HG03064 (cell line): ENCODE results near the gene EMX2.
"Not testable (repeated sequence)": the region's sequence is repeated elsewhere in the genome, so short reads cannot be mapped to it uniquely, and the experiment has no call there.

Source experiments
- ATAC-seq: cut with Tn5 transposase; IDR thresholded peaks from one replicate; pipeline ENCODE4 v1.9.1; 2021; ENCODE audit warnings: low read depth; ENCODE audit not compliant: unreplicated experiment

EMX2 gene

DNA sequence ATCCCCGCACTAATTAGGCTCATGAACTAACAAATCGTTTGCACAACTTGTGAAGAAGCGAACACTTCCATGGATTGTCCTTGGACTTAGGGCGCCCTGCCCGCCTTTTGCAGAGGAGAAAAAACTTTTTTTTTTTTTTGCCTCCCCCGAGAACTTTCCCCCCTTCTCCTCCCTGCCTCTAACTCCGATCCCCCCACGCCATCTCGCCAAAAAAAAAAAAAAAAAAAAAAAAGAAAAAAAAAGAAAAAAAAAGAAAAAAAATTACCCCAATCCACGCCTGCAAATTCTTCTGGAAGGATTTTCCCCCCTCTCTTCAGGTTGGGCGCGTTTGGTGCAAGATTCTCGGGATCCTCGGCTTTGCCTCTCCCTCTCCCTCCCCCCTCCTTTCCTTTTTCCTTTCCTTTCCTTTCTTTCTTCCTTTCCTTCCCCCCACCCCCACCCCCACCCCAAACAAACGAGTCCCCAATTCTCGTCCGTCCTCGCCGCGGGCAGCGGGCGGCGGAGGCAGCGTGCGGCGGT is at the start of gene EMX2:
Gene EMX2, plus strand, starts transcription at position 41 of the 519 bp plus-strand sequence. CDS start 522 bp downstream, outside the sequence.
- ATAC-seq = no peak

DNA sequence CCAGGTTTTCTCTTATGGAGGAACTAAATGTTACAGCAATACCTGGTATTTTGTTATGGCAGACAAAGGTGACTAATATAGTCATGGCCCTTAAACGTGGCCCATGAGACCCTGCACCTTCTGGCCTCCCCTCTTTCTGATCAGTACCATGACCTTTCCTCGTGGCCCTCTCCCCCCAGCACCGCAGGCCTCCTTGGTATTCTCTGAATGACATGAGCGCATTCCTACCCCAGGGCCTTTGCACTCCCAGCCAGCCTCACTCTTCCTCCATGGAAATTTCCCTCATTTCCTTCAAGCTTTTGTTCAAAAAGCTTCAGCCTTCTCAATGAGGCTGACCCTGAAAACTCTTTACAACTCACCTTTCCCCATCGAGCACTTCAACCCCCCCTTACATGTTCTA is 46.5 kb upstream of the EMX2 start:
- ATAC-seq = no peak

DNA sequence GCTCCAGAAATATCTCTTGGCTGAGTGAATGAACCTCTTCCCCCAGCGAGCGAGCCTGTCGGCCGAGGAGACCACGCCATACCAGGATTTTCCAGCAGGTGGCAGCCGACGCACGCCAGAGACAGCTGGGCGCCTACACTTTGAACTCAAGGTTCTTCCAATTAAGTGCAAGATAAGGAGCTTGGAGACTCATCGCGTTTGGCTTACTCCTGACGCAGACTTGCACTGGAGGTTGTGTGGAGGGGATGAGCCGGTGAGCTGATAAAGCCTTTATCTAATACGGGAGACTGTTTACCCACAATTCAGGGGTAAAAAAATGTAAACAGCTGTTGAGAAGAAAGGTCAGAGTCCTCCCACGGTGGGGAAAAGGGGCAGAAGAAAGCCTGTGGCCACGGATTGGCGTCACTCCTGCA is 45.9 kb upstream of the EMX2 start:
- peak; percentile 71 for ATAC-seq

DNA sequence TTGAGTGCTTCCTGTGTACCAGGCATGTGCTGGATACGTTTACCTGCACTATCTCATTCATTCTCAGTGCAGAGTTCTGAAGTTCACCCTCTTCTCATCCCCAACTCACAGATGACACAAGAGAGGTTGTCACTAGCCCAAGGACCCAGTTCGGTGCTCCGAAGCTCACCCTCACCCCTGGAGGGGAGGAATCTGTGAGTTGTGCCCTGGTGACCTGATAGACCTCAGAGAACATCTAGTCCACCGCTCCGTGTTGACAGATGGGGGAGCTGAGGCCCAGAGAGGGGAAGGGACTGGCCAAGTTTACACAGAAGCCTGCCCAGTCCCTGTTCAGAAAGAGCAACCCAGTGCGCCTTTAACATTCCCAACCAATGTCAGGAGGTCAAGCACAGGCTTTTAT is 44.8 kb upstream of the EMX2 start:
- no peak for ATAC-seq

DNA sequence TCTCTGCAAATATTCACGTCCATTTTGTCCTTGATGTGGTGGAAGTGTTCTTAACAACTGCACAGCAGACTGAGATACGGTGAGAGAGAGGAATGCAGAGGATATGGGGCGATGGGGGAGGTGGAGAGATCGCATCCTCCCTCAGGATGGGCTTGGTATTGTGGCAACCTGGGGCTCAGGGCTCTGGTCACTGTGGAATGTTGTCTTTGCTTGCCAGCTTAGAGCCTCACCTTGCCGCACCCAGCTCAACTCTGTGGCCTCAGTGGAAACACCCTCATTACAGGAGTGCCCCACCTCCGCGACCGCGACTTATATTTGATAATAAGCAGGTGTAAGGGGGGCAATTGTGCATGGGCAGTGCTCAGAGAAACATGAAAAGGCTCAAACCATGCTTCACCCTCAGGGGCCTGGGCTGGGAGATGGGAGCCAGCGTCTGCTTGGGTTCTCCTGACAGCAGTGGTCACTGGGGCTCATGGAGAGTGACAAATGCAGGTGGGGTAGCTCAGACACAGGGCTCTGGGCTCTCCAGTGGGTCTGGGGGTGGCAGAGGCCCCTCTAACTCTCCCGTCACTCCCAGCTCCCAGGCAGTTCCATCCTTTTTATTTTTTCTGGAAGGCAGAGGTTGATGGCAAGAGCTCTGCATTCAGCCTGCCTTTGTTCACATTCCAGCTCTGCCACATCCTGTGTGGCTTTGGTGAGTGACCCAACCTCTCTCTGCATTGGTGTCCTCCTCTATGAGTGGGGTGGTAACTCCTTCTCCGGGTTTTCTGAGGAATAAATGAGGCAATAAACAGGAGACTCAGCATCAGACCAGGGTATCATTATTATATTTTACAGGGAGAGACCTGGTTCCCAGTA is 43.1 kb upstream of the EMX2 start:
- ATAC-seq = no peak

DNA sequence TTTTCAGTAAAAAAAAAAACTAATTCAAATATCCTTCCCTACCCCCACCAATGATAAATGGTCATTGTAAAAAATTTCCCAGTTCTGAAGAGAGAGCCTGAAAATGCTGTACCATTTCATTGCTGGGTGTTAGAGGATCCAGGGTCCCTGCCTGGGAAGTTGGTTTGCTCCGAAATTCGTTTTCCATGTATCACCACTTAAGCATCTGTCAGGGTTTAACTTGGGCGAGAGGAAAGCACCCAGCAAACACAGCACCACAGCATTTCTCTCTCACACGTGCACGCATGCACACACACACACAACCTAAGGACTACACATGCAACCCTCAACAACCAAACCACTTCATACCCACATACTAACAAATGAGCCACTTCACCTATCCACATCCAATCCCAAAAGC is 42.1 kb upstream of the EMX2 start:
- ATAC-seq = no peak

DNA sequence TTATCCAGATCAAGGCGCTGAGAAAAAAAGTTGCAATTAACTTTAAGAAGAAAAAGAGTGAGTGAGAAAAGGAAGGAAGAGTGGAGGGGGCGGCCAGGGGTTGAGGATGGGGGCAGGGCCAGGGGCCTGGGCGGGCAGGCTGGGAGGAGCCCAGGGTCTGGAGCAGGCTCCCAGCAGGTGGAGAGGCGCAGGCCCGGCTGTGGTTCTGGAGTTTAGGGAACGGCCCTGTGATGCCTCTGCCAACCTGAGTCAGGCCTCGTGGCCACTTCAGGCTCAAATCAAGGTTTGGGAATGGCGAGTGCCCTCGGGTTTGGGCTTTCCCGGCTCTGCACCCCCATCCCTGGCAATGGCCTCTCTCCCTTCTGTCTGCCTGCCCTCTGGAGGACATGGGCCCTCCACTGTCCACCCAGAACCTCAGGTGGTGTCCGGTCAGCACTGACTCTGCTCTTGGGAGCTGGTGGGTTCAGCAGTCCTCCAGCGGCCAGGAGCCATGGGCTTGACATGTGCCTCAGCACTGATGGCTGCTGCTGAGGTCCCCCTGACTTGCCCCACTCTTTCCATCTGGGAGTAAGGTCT is 41.0 kb upstream of the EMX2 start:
- no peak for ATAC-seq

DNA sequence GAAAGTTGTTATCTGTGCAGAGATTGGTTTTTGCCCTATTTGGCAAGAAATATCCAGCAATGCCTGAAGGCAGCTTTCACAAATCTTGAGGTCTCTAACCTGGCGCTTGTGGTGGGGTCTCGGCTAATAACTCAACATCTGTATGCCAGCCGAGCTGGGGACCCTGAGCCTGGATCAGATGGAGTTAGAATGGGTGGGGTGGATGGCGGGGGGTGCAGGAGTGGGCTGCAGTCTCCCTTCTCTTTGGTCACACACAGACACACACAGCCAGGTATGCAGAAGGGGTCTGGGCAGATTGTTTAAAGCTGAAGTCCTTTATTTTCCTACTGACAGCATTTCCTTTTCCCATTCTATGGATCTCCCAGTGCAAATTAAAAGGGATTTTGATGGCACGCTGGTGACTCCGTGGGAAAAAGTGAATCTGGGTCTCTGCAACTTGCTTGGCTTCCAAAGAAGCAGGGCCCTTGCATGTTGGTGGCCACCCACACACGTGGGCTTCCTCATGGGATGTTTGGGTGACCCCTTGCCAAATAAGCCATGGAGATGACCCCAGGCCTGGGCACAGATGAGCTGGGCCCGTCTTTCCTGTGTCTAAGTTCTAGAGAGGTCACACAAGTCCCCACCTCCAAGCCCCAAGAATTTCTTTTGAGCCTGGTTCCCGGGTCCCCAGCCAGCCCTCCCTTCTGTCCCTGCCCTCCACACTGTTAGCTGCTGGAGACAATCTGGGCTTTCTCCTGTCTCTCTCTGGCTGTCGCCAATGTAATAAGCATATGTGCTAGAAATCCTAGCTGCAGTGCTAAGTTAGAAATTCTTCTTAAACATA is 39.9 kb upstream of the EMX2 start:
- ATAC-seq = no peak

DNA sequence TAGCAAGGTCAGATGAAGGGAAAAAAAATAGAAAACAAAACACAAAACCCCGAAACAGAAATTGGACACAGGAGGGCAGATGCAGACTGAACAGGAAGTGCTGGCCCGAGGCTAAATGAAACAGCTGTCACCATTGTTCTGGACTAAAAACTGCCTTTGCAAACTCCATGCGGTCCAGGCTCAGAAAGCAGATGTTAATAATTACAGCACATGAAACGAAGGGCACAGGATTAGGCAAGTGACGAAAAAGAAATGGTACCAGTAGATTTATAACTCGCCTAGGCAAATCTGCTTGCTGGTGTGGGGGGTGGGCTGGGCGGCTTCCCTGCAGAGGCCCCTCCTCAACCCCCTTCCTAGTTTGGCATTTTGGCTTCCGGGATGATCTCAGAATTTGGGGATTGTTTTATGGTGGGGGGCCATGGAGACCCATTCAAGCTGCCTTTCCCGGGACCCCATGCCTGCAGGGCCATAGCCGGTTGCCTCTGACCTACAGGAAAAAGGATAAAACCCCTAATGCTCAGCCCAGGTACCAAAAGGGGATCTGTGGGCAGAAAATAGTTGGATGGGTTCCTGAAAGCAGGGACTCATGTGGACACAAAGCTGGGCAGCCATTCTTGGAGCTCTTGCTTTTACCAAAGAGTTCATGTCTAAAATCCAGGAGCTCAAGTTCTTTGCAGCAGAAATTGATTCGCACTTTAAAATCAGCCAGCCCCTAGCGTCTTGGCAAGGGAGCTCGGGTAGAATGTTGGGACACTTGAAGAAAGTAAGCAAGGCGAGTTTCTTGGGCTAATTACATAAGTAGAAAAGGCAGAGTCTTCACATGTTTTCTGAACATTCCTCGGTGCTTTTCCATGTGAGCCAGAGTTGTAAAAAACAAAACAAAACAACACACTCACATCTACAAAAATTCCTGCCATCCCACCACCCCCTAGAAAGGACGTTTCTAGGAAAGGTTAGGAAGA is 39.0 kb upstream of the EMX2 start:
- ATAC-seq = peak; percentile 95

DNA sequence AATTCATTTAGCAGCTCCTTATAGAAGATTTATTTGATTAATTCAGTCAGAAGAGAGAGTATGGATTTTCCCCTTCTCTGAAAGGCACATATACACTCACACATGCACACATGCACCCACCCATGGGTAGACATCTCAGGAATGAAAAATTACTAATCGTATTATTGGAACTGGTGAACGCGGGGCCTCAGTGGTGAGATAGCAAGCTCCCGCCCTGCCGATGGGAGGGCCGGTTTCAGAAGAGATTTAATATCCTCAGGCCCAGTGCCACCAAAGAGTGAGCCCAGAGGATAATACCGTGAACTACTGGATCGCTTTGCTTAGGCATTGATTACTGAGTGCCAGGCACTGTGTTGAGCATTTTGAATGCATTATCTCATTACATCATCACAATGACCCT is 38.0 kb upstream of the EMX2 start:
- ATAC-seq = no peak

DNA sequence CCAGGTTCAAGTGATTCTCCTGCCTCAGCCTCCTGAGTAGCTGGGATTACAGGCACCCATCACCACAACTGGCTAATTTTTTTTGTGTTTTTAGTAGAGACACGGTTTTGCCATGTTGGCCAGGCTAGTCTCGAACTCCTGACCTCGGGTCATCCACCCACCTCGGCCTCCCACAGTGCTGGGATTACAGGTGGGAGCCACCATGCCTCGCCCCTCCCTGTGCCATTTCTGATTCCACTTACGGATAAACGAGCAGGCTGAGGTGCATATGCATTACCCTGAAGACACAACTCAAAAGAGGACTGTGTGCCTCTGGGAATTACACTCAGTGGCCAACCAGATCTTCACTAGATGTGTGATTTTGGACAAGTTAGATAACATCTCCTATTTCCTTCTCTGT is 35.5 kb upstream of the EMX2 start:
- ATAC-seq = not testable (repeated sequence)

DNA sequence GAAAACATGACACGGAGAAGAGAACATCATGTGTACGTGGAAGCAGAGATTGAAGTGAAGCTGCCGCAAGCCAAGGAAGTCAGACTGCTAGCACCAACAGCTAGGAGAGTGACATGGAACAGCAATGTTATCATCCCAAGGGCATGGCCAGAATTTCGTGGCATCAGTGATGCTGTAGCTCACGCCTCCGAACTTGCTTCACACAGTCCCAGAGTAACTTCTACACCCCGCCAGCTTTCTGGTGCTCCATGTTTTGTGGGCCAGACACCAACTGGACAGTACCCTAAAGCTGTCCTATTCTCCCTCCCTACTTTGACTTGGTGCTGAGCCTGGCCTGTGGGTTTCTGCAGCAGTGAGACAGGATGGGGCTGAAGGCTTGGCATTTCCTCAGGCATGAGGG is 33.0 kb upstream of the EMX2 start:
- no peak for ATAC-seq

DNA sequence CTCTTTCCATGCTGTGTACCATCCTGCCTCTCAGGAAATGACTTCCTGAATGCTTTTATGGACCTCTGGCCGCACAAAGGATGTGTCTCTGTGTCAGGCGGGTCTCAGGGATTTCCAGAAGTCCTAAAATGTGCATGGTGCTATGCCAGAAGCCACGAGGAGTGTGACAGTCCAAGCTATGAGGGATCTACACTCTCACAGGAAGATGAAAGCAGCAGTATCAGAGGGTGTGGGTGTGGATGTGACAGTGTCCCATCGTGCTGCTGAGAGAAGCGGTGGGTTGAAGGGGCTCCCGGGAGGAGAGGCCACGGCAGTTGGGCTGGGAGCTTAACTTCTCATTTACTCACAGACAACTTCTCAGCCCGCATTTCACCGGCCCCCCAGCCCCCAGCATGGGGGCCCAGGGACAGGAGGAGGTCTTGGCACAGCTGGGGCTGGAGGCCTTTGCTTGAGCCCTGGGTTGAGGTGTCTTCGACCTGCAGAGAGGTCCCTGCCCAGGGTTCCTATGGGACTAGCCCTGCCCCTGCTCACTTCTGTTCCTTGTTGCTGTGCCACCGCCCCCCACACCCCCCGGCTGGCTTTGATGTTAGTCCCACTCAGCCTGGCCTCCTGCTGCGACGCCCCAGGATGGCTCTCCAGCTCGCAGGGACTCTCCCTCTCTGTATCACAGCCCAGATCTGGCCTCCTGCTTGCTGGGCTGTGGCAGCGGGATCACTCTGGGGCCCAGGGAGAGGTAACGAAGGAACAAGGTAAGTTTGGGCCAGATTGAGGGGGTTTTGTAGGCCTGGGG is 30.8 kb upstream of the EMX2 start:
- ATAC-seq = no peak

DNA sequence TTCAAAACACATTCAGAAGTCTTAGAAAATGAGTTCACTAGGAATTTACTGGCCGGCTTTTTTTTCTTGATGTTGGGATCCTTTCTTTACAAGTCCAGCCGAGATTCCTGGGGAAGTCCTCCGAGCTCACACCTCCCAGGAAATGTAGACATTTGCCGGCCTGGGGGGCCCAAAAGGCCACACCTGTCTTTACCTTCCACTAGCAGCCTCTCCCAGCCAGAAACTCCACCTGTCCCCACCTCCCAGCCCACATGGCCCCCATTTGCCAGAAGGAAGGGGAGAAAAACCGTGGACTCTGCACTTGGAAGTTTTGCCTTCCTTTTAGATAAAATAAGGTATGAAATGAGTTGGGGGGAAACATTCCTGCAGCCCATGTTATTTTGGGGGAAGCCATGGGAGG is 27.6 kb upstream of the EMX2 start:
- no peak for ATAC-seq

DNA sequence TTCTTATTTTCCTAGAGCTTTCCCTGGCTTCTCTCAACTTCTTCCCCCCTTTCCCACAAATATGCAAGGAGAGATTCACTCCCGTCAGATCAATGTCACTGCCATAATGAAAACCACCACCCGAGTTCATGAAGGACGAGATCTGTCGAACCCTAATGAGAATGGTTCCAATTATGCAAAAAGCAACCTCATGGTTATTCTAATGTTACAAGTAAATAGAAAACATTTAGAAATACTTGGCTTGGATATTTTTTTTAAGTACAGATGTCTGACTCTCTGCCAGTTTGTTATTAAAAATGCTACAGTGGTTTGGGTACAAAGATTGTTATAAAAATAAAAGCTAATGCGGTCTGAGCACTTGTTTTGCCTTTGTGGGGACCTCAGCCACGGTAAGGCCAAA is 25.9 kb upstream of the EMX2 start:
- ATAC-seq = no peak

DNA sequence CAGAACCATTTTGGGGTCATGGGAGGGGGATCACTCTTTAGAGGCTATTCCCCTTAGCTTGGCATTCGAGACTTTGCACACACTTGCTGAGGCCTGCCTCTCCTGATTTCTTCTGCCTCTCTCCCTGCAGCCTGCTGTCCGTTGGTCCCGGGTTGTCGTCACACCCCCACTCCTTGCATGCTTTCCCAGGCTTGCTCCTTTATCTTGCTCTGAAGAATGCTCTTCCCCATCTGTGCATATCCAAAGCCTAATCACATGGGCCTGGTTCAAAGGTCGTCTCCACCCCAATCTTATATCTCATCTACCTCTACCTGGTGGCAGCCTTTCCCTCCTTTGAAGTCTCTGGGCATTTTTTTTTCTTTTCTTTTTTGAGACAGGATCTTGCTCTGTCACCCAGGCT is 24.3 kb upstream of the EMX2 start:
- no peak for ATAC-seq

DNA sequence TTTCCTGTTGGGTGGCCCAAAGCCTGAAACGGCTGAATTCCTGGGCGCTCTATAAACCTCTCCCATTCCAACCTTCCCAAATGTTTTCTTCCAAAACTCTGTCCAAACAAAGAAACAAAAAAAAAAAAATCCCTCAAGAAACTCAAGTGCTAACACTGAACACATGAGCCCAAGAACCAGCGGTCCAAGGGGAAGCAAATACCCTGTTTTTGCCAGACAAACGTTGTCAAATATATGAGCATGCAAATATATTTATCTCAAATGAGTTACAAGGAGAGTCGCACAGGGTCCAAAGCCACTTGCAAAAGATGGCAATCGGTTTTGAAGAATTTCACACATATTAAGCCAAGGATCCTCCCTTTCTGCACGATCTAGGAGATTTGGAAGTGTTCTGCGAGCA is 23.3 kb upstream of the EMX2 start:
- no peak for ATAC-seq

DNA sequence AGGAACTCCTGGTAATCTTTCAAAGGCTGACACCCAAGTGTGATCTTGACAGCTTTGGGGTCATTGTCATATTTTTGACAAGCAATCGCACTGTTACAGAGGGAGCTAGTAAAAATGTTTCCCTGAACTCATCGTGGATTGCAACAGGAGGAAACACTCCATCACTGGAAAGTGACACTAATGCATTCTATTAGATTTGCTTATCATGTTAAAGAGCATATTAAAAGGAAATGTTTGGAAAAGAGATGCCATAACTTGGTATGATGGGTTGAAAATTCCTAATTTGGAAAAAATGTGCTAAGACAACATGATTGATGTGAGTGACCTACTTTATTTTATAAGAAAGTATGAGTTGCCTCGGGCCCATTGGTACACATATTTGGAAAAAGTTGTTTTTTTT is 22.7 kb upstream of the EMX2 start:
- ATAC-seq = no peak

DNA sequence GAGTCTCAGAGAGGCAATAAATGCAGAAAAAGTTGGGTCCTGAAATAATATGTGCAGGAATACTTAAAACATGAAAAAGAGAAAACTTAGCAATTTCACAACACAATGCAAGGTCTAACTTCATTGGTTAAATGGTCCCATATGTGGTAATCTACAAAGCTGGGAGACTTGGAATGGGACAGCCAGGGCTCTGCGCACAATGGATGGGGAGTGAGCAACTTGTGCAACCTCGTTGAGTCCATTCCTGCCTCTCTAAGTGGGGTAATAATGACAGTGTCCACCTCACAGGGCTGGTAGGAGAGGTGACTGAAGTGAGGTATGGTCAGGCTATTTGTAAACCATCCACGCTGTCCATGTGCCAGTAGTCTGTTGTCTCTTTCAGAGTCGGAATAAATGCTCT is 11.8 kb upstream of the EMX2 start:
- ATAC-seq = no peak
